ENCODE results near the gene POLR3B. TPM values are rescaled to one million over a fixed set of nuclear protein-coding genes. Genes with fewer than 3 reads are reported as not detected.

Gene POLR3B
- total and polyA plus RNA-seq, 4 donors = 5.4 to 12.2 (median 7.0) TPM

- Histone ChIP-seq H3K36me3 (ENCODE audit: control insufficient read depth in 4 of 4, insufficient read depth in 3 of 4, low read depth in 1 of 4, low read length in 3 of 4) (peaks cover 4 to 30% (median 28%) of the 10 kb centered on the region in 4 donors), H3K9me3 (ENCODE audit: control insufficient read depth in 4 of 4, low read length in 3 of 4) (no peaks in the 10 kb centered on the region), H3K27me3 (ENCODE audit: control insufficient read depth in 4 of 4, insufficient read depth in 4 of 4, low read length in 3 of 4) (no peaks in the 10 kb centered on the region), H3K9ac (ENCODE audit: low read depth in 1 of 2, low read length in 2 of 2) (no peak overlapping the region), H3K4me1 (ENCODE audit: control insufficient read depth in 4 of 4, insufficient read depth in 4 of 4, low read length in 3 of 4) (no peaks in the 10 kb centered on the region), H3K4me3 (ENCODE audit: low read depth in 1 of 3, low read length in 3 of 3) (no peak overlapping the region), H3K27ac (ENCODE audit: low read depth in 1 of 2, low read length in 2 of 2) (no peak overlapping the region)
- TF ChIP-seq, protein P1, sequence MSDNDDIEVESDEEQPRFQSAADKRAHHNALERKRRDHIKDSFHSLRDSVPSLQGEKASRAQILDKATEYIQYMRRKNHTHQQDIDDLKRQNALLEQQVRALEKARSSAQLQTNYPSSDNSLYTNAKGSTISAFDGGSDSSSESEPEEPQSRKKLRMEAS (IDR thresholded peaks at IDR 0.05) = no peak
- no peak for TF ChIP-seq SP1 (IDR thresholded peaks at IDR 0.05)
- TF ChIP-seq REST (IDR thresholded peaks at IDR 0.05) = no peak
- TF ChIP-seq, protein P2, sequence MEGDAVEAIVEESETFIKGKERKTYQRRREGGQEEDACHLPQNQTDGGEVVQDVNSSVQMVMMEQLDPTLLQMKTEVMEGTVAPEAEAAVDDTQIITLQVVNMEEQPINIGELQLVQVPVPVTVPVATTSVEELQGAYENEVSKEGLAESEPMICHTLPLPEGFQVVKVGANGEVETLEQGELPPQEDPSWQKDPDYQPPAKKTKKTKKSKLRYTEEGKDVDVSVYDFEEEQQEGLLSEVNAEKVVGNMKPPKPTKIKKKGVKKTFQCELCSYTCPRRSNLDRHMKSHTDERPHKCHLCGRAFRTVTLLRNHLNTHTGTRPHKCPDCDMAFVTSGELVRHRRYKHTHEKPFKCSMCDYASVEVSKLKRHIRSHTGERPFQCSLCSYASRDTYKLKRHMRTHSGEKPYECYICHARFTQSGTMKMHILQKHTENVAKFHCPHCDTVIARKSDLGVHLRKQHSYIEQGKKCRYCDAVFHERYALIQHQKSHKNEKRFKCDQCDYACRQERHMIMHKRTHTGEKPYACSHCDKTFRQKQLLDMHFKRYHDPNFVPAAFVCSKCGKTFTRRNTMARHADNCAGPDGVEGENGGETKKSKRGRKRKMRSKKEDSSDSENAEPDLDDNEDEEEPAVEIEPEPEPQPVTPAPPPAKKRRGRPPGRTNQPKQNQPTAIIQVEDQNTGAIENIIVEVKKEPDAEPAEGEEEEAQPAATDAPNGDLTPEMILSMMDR (IDR thresholded peaks at IDR 0.05; ENCODE audit: low read depth, low read length, missing input control) = no peak
- no peak for TF ChIP-seq FOXA1 (IDR thresholded peaks at IDR 0.05)
- TF ChIP-seq HNF4A (conservative IDR thresholded peaks at IDR 0.05) = no peak
- TF ChIP-seq GABPA (IDR thresholded peaks at IDR 0.05 in 1 of 2, conservative IDR thresholded peaks at IDR 0.05 in 1 of 2) = no peak
- no peak for TF ChIP-seq TAF1 (conservative IDR thresholded peaks at IDR 0.05)
- TF ChIP-seq NR2F2 (IDR thresholded peaks at IDR 0.05) = no peak
- no peak for TF ChIP-seq RAD21 (IDR thresholded peaks at IDR 0.05)
- TF ChIP-seq, protein P3, sequence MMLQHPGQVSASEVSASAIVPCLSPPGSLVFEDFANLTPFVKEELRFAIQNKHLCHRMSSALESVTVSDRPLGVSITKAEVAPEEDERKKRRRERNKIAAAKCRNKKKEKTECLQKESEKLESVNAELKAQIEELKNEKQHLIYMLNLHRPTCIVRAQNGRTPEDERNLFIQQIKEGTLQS (IDR thresholded peaks at IDR 0.05) = no peak
- TF ChIP-seq, protein P4, sequence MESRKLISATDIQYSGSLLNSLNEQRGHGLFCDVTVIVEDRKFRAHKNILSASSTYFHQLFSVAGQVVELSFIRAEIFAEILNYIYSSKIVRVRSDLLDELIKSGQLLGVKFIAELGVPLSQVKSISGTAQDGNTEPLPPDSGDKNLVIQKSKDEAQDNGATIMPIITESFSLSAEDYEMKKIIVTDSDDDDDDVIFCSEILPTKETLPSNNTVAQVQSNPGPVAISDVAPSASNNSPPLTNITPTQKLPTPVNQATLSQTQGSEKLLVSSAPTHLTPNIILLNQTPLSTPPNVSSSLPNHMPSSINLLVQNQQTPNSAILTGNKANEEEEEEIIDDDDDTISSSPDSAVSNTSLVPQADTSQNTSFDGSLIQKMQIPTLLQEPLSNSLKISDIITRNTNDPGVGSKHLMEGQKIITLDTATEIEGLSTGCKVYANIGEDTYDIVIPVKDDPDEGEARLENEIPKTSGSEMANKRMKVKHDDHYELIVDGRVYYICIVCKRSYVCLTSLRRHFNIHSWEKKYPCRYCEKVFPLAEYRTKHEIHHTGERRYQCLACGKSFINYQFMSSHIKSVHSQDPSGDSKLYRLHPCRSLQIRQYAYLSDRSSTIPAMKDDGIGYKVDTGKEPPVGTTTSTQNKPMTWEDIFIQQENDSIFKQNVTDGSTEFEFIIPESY (IDR thresholded peaks at IDR 0.05) = no peak
- TF ChIP-seq HNF4G (IDR thresholded peaks at IDR 0.05) = no peak
- DNase-seq (ENCODE audit: low spot score) = no peak
- 91% methylated on average over 1 of the region's 1 CpG for WGBS
Measured at GRCh38 chr12:106392759-106393158, 35.2 kb downstream of the POLR3B start.

DNA sequence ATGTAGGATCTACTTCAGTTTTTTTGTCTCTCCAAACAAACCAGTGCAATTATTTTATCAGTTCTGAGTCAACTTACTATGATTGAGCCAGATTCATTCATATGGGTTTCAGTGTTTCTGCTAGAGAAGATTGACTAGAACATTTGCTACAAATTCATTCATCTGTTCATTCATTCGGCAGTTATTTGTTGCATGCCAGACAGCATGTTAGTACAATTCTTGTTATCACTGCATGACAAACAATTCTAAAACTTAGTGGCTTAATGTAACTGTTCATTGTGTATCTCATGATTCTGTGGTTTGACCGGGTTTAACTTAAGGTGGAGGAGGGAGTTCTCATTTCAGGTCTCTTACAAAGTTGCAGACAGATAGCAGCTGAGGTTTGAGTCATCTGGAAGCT, 52.3 kb downstream of the POLR3B start:
- DNase-seq (ENCODE audit: low spot score) = no peak
- H3K4me1 ChIP-seq (ENCODE audit: control insufficient read depth in 4 of 4, insufficient read depth in 4 of 4, low read length in 3 of 4) = no peaks in the 10 kb centered on the region
- no peak overlapping the region for H3K27ac ChIP-seq (ENCODE audit: low read depth in 1 of 2, low read length in 2 of 2)
- peaks cover 0 to 11% (median 4%) of the 10 kb centered on the region in 4 donors for H3K36me3 ChIP-seq (ENCODE audit: control insufficient read depth in 4 of 4, insufficient read depth in 3 of 4, low read depth in 1 of 4, low read length in 3 of 4)
- no peaks in the 10 kb centered on the region for H3K9me3 ChIP-seq (ENCODE audit: control insufficient read depth in 4 of 4, low read length in 3 of 4)
- 92% methylated on average over 2 of the region's 2 CpGs for WGBS
- no peak overlapping the region for H3K4me3 ChIP-seq (ENCODE audit: low read depth in 1 of 3, low read length in 3 of 3)
- H3K27me3 ChIP-seq (ENCODE audit: control insufficient read depth in 4 of 4, insufficient read depth in 4 of 4, low read length in 3 of 4) = no peaks in the 10 kb centered on the region
- H3K9ac ChIP-seq (ENCODE audit: low read depth in 1 of 2, low read length in 2 of 2) = no peak overlapping the region
- TF ChIP-seq FOXA2 (IDR thresholded peaks at IDR 0.05) (no peak), EGR1 (IDR thresholded peaks at IDR 0.05; ENCODE audit: low read depth in 2 of 2) (no peak), RXRA (IDR thresholded peaks at IDR 0.05) (no peak), JUND (IDR thresholded peaks at IDR 0.05) (no peak), HNF4G (IDR thresholded peaks at IDR 0.05) (no peak), FOXA1 (IDR thresholded peaks at IDR 0.05) (no peak), YY1 (IDR thresholded peaks at IDR 0.05) (no peak), TAF1 (conservative IDR thresholded peaks at IDR 0.05) (no peak), RAD21 (IDR thresholded peaks at IDR 0.05) (no peak), NR2F2 (IDR thresholded peaks at IDR 0.05) (no peak), HNF4A (conservative IDR thresholded peaks at IDR 0.05) (no peak), REST (IDR thresholded peaks at IDR 0.05) (no peak), SP1 (IDR thresholded peaks at IDR 0.05) (no peak)
- TF ChIP-seq, protein P3 (IDR thresholded peaks at IDR 0.05) = no peak
- TF ChIP-seq, protein P1 (IDR thresholded peaks at IDR 0.05) = no peak

All from liver (tissue), 9 donors.